Vagina (tissue), 2 donors: ENCODE measurements around the gene RASL11B.

ENCODE experiments used
- POLR2AphosphoS5 ChIP-seq, 2 donors: sonication (generic); formaldehyde crosslinking; IDR thresholded peaks; one replicate each; pipeline ENCODE4 v1.9.0; 2017; ENCODE audit warnings: antibody characterized with exemption in 2 of 2, mild to moderate bottlenecking in 2 of 2, low read depth in 1 of 2; ENCODE audit not compliant: insufficient read depth in 1 of 2
- TF ChIP-seq, protein P1 (sequence below), 3 experiments: fragments of 450-650 bp in 2 of 3; fragments of 200-600 bp in 1 of 3; sonication (generic) in 1 of 3; IDR thresholded peaks; one replicate each; pipeline ENCODE4 v1.5.1; 2017 to 2019; ENCODE audit warnings: antibody characterized with exemption in 3 of 3, mild to moderate bottlenecking in 2 of 3, moderate library complexity in 2 of 3

DNA sequence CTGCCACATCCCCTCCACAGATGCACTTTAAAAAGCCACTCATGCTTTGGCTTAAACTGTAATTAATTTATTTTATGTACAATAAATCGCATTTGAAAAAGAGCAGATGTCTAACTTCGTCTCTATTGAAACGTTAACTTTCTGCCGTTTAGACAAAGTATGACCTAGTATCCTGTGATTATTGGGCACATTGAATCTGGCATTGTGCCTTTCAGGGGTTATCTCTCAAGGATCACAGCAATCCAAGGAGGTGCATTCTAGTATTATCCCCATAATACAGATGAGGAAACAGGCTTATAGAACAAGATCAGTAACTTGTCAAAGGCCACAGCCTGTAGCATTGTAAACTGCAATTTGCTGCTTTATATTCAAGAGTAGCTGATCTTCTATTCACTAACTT lies 4.6 kb downstream of the RASL11B start:
- TF ChIP-seq, protein P1, sequence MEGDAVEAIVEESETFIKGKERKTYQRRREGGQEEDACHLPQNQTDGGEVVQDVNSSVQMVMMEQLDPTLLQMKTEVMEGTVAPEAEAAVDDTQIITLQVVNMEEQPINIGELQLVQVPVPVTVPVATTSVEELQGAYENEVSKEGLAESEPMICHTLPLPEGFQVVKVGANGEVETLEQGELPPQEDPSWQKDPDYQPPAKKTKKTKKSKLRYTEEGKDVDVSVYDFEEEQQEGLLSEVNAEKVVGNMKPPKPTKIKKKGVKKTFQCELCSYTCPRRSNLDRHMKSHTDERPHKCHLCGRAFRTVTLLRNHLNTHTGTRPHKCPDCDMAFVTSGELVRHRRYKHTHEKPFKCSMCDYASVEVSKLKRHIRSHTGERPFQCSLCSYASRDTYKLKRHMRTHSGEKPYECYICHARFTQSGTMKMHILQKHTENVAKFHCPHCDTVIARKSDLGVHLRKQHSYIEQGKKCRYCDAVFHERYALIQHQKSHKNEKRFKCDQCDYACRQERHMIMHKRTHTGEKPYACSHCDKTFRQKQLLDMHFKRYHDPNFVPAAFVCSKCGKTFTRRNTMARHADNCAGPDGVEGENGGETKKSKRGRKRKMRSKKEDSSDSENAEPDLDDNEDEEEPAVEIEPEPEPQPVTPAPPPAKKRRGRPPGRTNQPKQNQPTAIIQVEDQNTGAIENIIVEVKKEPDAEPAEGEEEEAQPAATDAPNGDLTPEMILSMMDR (IDR thresholded peaks at IDR 0.05): no peak
- TF ChIP-seq POLR2AphosphoS5 (IDR thresholded peaks at IDR 0.05; ENCODE audit: insufficient read depth in 1 of 2, low read depth in 1 of 2): no peak
